HG03139 (cell line): ENCODE measurements around the gene KCNIP3.

Source experiments
- ATAC-seq: cut with Tn5 transposase; IDR thresholded peaks from one replicate; pipeline ENCODE4 v1.9.1; 2021; ENCODE audit not compliant: unreplicated experiment

The KCNIP3 gene

DNA sequence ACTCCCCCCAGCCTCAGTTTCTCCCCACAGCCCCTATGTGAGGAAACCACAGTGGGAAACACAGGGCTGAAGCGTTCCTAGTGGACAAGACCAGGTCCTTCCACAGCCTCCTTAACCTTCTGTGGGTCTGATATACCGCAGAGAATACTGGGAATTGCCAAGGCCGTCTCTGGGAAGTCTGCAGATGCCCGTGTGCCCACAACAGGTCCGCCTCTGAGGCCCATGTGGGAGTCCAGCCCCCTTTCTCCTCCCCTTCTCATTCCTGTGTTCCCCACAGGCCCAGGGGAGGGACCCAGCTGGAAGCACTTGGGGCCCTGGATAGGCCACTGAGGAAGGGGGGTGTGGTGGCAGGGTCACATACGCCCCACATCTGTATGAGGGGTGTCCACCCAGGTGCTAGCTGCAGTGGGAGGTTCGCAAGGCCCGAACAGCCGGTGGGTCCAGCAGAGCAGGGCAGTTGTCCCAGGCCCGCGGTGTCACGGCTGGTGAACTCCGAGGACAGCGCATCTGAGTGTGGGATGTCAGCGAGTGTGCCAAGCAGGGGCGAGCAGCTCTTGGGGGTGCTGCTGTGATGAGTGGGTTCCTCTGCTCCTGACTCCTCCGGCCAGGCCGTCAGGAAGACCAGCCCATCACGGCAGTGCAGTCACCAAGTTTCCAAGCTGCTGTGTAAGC lies 2.4 kb upstream of the KCNIP3 start:
- no peak for ATAC-seq

DNA sequence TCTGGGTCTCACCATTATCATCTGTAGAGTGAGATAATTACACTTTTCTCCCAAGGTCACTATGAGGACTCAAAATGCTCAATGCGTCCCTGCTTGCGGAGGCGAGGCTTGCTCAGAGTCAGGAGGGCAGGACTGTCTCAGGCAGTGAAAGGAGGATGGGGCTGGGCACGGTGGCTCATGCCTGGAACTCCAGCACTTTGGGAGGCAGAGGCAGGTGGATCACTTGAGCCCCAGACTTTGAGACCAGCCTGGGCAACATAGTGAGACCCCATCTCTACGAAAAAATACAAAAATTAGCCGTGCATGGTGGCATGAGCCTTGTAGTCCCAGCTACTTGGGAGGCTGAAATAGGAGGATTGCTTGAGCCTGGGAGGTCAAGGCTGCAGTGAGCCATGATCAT lies 1.8 kb upstream of the KCNIP3 start:
- ATAC-seq: no peak

DNA sequence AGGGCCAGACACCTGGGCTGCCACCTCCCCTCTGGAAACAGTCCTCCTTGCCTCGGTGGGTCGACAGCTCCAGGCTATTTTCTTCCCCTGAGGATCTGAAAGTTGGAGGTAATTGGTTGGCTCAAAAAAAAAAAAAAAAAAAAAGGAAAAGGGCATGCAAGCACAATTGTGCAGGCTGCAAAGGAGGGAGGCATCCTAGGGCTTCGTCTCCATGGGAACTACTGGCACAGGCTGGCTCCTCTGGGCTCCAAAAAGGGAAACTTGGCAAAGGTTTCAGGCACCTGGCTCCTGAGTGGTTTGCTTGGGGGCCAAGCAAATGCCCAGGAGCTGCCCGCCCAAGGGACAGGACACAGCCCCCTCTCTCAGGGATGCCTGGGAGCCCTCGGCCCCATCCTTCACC lies 1.1 kb upstream of the KCNIP3 start:
- ATAC-seq: no peak

DNA sequence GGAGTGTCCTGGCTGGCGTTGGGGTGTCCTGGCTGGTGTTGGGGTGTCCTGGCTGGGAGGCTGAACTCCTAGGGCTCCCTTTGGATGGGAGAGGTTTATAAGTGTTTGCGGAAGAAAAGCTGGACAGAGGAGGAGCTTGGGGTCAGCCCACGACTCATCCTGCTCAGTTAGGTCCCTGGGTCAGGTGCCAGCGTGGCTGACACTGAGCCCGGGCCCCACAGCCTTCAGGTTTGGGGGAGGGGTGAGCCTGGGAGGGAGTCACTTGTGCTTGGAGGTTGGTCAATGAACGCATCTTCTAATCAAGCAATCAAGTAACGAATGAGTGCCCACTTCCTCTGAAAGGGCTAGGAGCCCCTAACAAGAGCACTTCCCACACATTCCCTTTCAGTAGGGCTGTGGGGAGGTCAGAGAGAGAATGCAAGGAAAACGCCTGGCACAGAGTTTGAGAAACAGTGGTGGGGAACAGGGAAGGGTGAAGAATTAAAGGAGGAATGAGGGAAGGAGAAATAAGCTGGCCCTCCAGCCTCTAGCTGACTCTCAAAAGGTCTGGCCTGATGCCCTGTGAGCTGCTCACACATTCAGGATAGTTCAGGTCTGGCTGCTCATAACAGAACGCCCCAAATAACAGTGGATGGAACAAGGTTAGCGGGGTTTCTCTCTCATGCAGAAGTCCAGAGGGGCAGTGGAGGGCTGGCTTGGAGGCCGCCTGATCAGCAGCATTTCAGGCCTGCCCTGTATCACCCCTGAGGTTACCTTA lies 670 bp downstream of the KCNIP3 start:
- ATAC-seq: no peak

DNA sequence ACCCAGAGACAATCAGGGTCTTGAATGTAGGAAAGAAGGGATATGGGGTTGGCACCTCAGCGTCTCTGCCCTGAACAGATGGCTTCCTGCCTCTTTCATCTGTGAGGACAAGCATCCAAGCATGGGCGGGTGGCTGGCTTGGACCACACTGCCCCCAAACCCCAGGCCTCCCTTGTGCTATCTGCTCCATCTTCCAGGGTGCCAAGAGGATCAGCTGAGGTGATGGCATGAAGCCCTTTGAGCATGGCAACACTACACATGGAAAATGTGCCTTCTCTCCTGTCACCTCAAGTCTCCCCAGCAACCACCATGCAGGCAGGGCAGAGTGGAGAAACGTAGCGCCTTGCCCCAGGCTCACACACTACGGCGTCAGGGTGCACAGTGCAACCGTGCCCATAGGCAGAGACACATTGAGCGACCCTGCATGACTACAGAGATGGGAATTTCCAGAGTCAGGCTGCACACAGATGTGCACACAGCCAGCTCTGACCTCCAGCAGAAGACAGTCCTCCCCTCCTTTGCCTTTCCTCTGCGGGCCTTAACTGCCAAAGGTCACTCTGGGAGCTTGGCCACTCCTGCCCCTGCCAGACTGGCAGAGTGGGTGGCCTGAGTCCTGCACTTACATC lies 1.5 kb downstream of the KCNIP3 start:
- no peak for ATAC-seq

DNA sequence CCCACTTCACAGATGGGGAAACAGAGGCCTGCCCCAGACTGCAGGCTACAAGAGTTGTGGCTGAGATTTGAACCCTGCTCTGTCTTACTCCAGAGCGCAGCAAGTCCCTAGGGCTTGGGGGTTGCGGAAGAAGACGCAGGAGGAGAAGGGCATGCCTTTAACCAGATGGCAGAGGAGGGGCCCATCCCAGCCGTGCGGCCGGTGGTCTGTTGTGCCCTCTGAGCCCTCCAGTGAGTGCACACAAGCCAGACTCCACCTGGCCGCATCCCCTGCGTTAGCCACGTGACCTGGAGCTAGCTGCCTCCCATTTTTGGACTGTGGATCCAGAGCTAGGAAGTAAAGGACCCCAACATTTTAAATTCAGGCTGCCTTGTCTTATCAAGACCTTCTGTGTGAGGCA lies 2.8 kb downstream of the KCNIP3 start:
- no peak for ATAC-seq

DNA sequence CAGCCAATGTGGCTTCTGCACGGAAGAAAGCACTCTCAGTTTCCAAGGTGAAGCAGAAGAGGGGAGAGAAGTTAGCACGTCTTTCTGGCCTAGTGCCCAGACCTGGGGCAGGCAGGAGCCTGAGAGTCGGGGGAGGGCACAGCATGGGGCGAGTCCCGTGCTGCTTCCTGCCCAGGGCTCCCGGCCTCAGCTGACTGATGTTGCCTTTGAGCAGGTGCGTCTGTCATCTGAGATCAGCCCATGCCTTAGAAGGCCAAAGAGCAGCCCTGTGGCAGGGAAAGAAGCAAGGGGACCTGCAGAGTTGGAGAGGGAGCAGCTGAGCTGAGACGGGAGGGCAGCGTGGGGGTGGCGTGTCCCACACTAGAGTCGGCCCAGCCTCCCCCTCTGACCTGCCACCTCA lies 3.3 kb downstream of the KCNIP3 start:
- ATAC-seq: no peak

DNA sequence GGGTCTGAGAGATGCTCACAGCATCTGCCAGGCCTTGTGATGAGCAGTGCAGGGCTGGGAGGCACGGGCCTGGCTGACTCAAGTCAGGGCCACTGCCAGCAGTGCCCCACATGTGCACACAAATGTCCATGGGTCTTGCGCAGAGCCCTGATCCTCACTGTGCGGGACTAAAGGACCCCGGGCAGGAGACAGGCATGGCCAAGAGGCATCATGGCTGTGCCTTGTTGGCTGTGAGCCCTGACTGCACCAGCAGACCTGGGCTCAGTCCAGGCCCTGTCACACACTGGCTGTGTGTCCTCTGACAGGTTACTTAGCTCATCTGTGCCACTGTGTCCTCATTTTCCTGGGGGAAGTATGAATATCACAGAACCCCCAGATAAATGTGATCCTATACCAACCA lies 4.0 kb downstream of the KCNIP3 start:
- no peak for ATAC-seq

DNA sequence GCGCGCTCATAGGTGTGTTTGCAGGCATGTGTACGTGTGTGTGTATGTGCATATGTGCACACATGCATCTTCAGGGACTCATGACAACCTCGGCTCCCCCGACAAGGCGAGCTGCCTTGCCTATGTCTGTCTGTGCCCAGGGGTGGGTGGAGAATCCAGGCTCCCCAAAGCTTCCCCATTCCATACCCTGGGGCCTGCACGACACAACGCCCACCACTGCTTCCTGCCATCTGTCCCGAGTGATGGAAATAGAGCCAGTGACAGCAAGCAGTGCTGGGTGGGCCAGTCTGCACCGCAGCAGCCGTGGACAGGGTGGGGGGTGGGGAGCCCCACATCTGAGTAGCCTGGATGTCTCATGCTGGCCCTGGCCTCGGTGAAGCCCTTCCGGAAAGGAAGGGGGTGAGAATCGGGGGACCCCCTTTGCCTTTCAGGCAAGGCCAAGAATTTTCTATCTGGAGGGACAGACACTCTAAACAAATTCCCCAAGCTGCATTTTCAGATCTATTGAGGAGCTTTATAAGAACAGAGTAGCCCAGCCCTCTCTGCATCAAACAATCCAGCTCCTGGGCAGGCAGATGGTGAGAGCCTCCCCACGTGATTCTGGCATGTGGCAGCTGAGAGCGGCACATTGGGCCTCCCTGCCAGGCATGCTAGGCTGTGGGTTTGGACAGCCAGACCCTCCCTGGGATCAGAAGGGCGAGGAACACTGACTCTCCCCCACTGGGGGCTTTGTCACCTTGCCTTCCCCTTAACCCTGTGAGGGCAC lies 4.9 kb downstream of the KCNIP3 start:
- ATAC-seq: no peak

DNA sequence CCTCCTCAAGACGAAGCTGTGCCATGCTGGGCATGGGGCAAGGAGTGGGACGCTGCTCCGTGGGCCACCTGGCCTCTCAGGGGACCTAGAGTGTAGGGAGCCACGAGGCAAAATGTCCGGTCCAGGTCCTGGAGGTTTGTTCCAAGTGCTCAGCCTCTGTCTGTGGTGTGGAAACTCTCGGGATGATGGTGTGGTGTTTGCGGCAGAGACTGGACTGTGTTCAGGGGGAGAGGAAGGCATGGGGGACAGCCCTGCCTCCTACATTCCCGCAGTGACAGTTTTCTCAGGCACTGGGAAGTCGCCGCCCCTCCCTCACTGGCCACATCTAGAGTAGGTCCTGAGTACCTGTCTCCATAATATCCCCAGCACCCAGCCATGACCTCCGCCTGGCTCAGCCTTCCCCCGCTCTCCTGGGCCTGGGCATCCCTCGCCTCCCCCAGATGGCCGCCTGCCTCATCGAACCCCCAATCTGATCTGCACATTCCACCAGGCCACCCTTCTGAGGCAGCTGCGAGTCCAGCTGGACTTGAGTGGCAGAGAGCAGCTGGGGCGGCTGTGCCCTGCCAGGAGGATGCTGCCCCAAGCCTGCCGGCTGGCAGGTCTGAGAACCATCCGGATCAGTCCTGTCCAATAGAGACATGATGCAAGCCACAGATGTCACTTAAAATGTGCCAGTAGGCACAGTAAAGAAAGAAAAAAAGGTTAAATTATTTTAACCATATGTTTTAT lies 6.2 kb downstream of the KCNIP3 start:
- ATAC-seq: no peak

DNA sequence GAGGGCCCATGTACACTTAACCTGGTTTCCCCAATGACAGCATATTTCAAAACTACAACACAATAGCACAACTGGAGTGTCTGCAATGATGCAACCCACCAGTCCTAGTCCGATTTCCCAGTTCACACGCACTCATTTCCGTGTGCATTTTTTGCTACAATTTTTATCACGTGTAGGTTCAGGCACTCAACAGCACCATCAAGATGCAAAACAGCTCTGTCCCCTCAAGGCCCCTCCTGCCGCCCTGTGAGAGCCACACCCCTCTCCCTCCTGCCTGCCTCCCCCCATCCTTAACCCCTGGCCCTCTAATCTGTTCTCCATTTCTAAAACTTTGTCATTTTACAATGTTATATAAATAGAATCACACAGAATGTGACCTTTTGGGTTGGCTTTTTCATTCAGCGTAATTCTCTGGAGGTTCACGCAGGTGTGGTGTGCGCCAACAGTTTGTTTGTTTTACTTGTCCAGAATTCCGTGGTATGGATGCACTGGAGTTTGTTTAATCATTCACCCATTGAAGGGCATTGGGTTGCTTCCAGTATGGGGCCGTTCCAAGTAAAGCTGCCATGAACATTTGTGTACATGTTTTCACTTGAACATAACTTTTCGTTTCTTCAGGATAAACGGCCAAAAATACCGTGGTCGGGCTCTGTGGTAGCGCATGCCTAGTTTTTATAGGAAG lies 8.4 kb downstream of the KCNIP3 start:
- ATAC-seq: no peak

DNA sequence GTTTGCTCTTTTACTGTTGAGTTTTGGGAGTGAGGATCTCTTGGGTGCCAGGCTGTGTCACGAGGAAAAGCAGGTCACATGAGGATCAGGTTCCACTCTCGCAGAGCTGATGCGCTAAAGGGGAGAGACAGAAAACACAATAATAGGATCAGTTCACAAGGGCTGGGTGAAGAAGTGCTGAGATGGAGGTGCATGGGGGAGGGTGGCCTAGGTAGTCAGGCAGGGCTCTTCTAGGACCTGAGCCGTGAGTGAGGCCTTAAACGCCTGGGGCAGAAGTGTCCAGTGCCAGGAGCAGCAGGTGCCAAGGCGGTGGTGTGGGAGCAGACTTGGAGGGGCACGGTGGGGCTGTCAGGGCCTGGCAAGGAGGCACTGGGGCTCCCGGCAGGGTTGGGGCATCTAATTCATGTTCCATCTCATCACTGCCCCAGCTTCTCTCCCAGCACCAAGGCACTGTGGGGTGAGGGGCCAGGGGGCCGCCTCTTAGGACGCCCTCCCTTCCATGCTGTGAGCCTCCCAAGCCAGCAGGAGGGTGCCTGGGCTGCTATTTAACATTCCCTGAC lies 9.3 kb downstream of the KCNIP3 start:
- no peak for ATAC-seq

DNA sequence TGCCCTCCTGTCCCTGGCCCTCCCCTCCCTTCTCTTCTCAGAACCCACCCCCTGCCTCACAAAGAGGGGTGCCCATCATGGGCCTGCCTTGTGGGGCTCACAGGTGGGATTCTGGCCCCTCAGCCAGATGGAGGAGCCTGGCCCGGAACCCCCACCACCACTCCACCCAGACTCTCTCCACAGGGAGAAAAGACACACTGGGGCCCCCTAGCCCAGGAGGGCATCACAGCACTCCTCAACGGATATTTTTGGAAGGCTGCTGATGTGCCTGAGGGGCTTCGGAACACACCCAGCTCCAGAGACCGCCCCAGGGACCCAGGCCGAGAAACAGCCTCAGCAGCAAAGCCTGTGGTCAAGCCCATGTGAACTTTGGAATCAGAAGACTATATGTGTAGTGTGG lies 9.9 kb downstream of the KCNIP3 start:
- ATAC-seq: no peak

DNA sequence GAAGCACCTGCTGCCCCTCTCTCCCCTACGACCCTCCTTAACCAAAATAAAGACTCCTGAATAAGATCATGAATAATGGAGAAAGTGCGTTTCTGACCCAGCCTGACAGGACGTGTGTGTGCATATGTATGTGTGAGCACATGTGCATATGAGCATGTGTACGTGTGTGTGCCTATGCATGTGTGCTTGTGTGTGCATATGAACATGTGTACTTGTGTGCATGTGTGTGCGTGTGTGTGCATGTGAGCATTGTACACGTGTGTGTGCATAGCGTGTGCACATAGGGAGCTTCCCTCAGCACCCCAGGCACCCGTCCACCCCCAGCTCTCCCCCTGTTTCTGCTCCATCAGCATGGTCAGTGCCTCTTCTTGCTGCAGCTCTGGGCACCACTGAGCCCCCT lies 10.7 kb downstream of the KCNIP3 start:
- ATAC-seq: no peak

DNA sequence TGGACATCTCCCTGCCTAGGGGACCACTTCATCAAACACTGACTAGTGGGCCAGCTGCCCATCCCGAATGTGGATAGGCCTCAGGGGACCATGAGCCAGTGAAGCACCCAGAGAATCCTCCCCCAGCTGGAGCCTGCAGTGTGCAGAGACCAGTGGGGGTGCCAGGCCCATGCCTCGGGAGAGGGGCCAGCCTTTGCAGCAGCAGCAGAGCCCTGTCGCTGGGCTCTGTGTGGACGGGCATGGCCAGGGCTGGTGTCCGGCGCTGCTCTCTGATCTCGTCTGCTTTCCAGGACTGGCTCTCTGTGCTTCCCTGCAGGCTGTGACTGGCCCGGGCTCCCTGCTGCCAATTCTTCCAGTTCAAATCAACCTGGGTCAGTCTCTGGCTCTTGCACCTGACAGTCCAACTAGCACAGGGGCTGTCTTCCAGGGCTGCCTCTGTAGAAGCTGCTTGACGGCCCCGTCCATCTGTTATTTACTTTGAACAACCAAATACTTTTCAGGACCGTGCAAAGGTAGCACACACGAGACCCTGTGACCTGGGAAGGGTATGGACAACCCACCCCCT lies 11.4 kb downstream of the KCNIP3 start:
- ATAC-seq: no peak

DNA sequence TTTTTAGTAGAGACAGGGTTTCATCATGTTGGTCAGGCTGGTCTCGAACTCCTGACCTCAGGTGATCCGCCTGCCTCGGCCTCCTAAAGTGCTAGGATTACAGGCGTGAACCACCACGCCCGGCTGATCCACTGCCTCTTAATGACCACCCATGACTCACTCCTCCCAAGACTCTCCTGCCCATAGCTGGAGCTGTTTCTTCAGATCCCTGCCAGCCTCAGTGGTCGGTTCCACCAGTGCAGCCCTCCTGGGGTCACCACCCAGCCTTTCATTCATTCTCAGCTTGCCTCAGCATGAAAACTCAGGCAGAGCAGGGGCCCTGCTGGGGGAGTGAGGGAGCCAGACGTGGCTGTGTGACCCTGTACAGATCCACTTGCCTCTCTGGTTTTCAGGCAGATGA lies 12.5 kb downstream of the KCNIP3 start:
- no peak for ATAC-seq

DNA sequence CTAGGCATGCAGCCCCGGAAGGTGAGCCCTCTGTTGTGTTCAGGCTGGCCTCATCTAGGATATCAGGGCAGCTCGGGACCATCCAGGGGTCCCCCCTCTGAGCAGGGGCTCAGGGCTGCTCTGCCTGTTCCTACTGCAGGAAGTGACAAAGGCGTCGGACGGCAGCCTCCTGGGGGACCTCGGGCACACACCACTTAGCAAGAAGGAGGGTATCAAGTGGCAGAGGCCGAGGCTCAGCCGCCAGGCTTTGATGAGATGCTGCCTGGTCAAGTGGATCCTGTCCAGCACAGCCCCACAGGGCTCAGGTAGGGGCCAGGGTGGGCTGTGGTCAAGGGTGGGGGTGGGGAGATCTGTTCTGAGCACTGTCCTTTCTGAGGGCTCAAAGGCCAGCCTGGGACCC lies 13.1 kb downstream of the KCNIP3 start:
- no peak for ATAC-seq

DNA sequence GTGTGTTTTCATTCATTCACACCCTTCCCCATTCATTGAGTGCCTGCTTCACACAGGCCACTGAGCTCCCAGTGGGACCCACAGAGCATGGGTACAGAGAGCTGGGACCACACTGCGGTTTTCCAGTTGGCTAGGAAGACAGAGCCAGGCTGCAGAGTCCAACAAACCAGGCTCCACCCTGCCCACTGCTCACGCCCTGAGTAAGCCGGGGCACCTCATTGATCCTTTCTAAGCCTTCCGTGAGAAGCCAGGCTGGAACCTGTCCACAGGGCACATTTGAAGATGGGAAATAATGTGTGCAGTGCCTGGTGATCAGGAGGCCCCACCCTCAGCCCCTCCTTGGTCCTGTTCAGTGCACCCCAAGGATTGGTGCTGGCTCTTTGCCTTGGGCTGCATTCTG lies 13.5 kb downstream of the KCNIP3 start:
- no peak for ATAC-seq

DNA sequence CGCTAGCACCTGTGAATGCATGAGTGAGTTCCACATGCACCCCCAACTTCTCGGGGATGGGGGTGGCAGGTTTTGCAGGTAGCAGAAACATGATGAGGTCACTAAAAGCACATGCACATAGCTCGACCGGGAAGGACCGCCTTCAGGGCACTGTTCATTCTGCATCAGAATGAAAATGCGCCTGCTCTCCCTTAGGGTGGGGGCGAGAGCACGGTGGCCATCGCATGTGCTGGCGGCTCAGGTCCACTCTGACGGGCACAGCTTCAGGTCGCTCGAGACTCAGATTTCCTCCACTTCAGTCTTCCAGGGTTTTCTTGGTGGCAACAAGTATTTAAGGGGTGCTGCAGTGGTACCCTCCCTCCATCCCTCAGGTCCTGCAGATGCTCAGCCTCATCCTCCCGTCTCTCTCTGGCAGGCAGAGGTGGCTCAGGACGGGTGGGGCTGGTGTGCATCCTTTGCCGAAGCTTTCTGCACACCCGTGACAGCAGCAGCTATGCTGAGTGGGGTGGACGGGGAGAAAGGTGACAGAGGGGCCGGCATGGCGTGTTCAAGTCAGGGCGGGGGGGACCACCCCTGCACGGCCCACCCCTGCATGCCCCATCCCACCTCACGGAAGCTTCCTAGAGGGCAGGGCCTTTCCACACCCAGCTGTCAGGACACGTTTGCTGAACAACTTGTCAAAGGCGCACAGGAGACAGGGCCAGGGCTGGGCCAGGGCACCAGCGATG lies 14.8 kb downstream of the KCNIP3 start:
- no peak for ATAC-seq
